Keratinocyte (primary cell): ENCODE results near the gene NXPH2. TPM values are rescaled to one million over a fixed set of nuclear protein-coding genes. Genes with fewer than 3 reads are reported as not detected.
A peak's percentile ranks its signal among the peaks of the same experiment; 100 is the strongest.

Experiments
- DNase-seq: peaks from one replicate; pipeline ENCODE4 v3.0.0-alpha.2; 2011; ENCODE audit warnings: low read depth, missing footprints, low spot score
- FAIRE-seq: peaks from 2 replicates; lab custom pipeline; 2011; peaks lifted over from hg19 to GRCh38; lab: Jason Lieb, UNC
- H2AFZ ChIP-seq: 2 replicates; pipeline ENCODE4 v1.6.0; 2012; ENCODE audit warnings: low read length, control low read depth, inconsistent platforms; ENCODE audit not compliant: control insufficient read depth
- H3K27ac ChIP-seq: 2 replicates; pipeline ENCODE4 v1.5.1; 2011; ENCODE audit warnings: low read length; ENCODE audit not compliant: control insufficient read depth, insufficient read depth
- H3K27me3 ChIP-seq: 3 replicates; pipeline ENCODE4 v1.6.0; 2011; ENCODE audit warnings: low read length; ENCODE audit not compliant: control insufficient read depth, insufficient read depth; ENCODE audit errors: extremely low read depth
- H3K36me3 ChIP-seq, 2 experiments: 2 replicates in 1 of 2; 3 replicates in 1 of 2; pipeline ENCODE4 v1.5.1; 2011; ENCODE audit warnings: low read length in 2 of 2, mild to moderate bottlenecking in 1 of 2; ENCODE audit not compliant: control insufficient read depth in 2 of 2, insufficient read depth in 2 of 2; ENCODE audit errors: extremely low read depth in 1 of 2
- H3K4me1 ChIP-seq: 3 replicates; pipeline ENCODE4 v1.5.1; 2011; ENCODE audit warnings: low read length; ENCODE audit not compliant: control insufficient read depth, insufficient read depth; ENCODE audit errors: extremely low read depth
- H3K4me2 ChIP-seq: 3 replicates; pipeline ENCODE4 v1.6.0; 2011; ENCODE audit warnings: low read depth, low read length; ENCODE audit not compliant: control insufficient read depth, insufficient read depth; ENCODE audit errors: extremely low read depth
- H3K4me3 ChIP-seq, 3 experiments: fragments of 200-600 bp in 1 of 3; sonication (generic) in 1 of 3; 2 replicates in 2 of 3; 3 replicates in 1 of 3; pipeline ENCODE4 v1.5.1; 2011 to 2016; ENCODE audit warnings: low read length in 3 of 3, mild to moderate bottlenecking in 3 of 3, control low read depth in 2 of 3, inconsistent platforms in 1 of 3, low read depth in 1 of 3, mixed read lengths in 1 of 3, mixed run types in 1 of 3, moderate library complexity in 1 of 3; ENCODE audit not compliant: control insufficient read depth in 2 of 3, insufficient read depth in 2 of 3; ENCODE audit errors: extremely low read depth in 1 of 3
- H3K79me2 ChIP-seq: 2 replicates; pipeline ENCODE4 v1.6.0; 2012; ENCODE audit warnings: low read length; ENCODE audit not compliant: control insufficient read depth, insufficient read depth
- H3K9ac ChIP-seq: 3 replicates; pipeline ENCODE4 v1.6.0; 2011; ENCODE audit warnings: low read length; ENCODE audit not compliant: control insufficient read depth, insufficient read depth; ENCODE audit errors: extremely low read depth
- H3K9me1 ChIP-seq: 3 replicates; pipeline ENCODE4 v1.6.0; 2011; ENCODE audit warnings: low read length; ENCODE audit not compliant: control insufficient read depth, insufficient read depth; ENCODE audit errors: extremely low read depth
- H3K9me3 ChIP-seq: 2 replicates; pipeline ENCODE4 v1.5.1; 2012; ENCODE audit warnings: low read depth, low read length; ENCODE audit not compliant: control insufficient read depth
- H4K20me1 ChIP-seq: 3 replicates; pipeline ENCODE4 v1.6.0; 2011; ENCODE audit warnings: low read length; ENCODE audit not compliant: control insufficient read depth, insufficient read depth; ENCODE audit errors: extremely low read depth
- EZH2 ChIP-seq: IDR thresholded peaks from one replicate; pipeline ENCODE4 v1.6.1; 2012; ENCODE audit warnings: inconsistent platforms, mild to moderate bottlenecking, low read length, moderate library complexity
- dilution Hi-C: fragments of 300-500 bp; cut with MboI; formaldehyde crosslinking; loops from one replicate; pipeline ENCODE4 v1.7.0; 2020; ENCODE audit warnings: low sequenced_read_pairs; ENCODE audit not compliant: extremely low pct_ligation_motif_present
- polyA plus RNA-seq, 5 experiments: library from polyadenylated mRNA; depleted of rRNA in 3 of 5; stranded (reverse) in 3 of 5; stranded (forward) in 1 of 5; unstranded in 1 of 5; fragments of >200 nt; gene quantifications; 1 replicate in 1 of 5; 2 replicates in 3 of 5; 3 replicates in 1 of 5; pipeline versions ENCODE4 v1.2.1 to v1.2.3, GENCODE V29; 2011 to 2012; ENCODE audit warnings: missing spikeins in 2 of 5, low read depth in 1 of 5, low replicate concordance in 1 of 5
- TF ChIP-seq, protein P1 (sequence below), 3 experiments: IDR thresholded peaks in 1 of 3; conservative IDR thresholded peaks in 1 of 3; optimal IDR thresholded peaks in 1 of 3; 2 replicates in 2 of 3; 3 replicates in 1 of 3; pipeline versions ENCODE3 to v1.5.1; 2011; ENCODE audit warnings: low read length in 3 of 3, mild to moderate bottlenecking in 3 of 3, moderate library complexity in 2 of 3, control low read depth in 1 of 3, inconsistent platforms in 1 of 3; ENCODE audit not compliant: insufficient read depth in 2 of 3; ENCODE audit errors: extremely low read depth in 1 of 3

NXPH2 gene
- polyA plus RNA-seq, 1 donor (not counting 4 experiments of a cell fraction or from before 2014, with no cell fraction given) = not detected

DNA sequence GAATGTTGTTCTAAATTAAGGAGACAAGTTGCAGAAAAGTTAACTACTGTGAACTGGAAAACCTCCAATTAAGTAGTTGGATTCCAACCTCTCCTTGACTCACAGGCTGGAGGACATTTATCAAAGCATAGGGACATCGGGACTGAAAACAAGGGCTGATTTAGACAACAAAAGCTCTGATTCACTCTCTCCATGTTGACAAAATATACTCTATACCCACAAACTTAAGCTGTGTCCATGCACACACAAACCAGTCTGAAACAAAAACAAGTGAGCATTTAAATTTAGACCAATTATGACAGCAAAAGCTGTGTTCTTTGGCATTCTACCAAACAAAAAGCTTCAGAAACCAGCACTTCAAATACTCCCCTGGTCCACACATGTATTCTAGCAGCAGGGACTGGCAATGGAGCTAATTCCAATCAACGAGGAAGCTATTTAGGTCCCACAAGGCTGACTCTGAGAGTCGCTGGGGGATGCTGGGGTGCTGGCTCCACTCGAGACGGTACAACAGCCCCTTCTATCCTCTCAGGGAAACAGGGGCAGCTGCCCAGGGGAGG is 71.4 kb downstream of the NXPH2 start:
- no peaks in the 10 kb centered on the region for H3K79me2 ChIP-seq
- dilution Hi-C loops = no loop called here
- TF ChIP-seq, protein P1, sequence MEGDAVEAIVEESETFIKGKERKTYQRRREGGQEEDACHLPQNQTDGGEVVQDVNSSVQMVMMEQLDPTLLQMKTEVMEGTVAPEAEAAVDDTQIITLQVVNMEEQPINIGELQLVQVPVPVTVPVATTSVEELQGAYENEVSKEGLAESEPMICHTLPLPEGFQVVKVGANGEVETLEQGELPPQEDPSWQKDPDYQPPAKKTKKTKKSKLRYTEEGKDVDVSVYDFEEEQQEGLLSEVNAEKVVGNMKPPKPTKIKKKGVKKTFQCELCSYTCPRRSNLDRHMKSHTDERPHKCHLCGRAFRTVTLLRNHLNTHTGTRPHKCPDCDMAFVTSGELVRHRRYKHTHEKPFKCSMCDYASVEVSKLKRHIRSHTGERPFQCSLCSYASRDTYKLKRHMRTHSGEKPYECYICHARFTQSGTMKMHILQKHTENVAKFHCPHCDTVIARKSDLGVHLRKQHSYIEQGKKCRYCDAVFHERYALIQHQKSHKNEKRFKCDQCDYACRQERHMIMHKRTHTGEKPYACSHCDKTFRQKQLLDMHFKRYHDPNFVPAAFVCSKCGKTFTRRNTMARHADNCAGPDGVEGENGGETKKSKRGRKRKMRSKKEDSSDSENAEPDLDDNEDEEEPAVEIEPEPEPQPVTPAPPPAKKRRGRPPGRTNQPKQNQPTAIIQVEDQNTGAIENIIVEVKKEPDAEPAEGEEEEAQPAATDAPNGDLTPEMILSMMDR (optimal IDR thresholded peaks at IDR 0.05 in 1 of 3, IDR thresholded peaks at IDR 0.05 in 1 of 3, conservative IDR thresholded peaks at IDR 0.05 in 1 of 3; ENCODE audit: extremely low read depth in 1 of 3, insufficient read depth in 2 of 3, low read length in 3 of 3) = no peak
- TF ChIP-seq EZH2 = no peak
- no peaks in the 10 kb centered on the region for H3K4me1 ChIP-seq
- H2AFZ ChIP-seq = peak overlapping the region; percentile 5
- H3K27me3 ChIP-seq = no peaks in the 10 kb centered on the region
- DNase-seq (no peak), FAIRE-seq (no peak)
- no peak overlapping the region for H3K27ac ChIP-seq
- H3K4me3 ChIP-seq = no peak overlapping the region
- H4K20me1 ChIP-seq = no peaks in the 10 kb centered on the region
- H3K9me1 ChIP-seq = no peaks in the 10 kb centered on the region
- H3K36me3 ChIP-seq = no peaks in the 10 kb centered on the region
- H3K9me3 ChIP-seq = no peaks in the 10 kb centered on the region
- no peak overlapping the region for H3K4me2 ChIP-seq
- no peak overlapping the region for H3K9ac ChIP-seq

DNA sequence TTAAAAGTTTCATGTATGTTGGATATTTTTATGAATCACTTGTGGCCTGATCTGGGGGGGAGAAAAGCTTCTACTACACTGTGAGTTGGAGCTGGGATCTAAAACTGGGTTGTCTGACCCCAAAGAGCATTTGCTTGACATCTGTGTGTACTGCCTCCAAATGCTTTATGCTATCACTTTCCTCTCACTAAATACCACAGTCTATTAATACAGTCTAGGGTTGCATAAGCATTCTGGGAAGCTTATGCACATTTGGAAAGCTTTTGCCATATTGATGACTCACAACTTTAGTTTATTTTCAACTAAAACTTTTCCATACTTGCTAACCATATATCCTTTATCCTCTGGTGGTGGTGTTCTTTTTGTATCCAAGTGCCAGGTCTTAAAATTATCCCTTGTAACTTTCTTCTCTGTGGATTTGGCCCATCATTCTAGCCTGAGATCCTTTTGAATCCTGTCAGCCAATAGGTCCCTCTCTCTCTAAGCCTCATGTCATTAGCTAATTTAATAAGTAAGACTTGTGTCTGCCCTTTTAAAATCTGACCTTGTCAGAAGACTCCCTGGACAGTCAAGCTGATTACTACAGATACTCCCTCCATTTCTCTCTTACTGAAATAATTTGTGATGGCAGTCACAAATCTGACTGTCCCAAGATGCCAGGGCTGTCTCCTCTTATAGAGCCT is 72.7 kb downstream of the NXPH2 start:
- Histone ChIP-seq H3K79me2 (no peaks in the 10 kb centered on the region), H3K27me3 (no peaks in the 10 kb centered on the region), H3K9me1 (no peaks in the 10 kb centered on the region), H3K4me2 (no peak overlapping the region), H3K9ac (no peak overlapping the region), H3K9me3 (no peaks in the 10 kb centered on the region), H3K4me3 (no peak overlapping the region), H3K27ac (no peak overlapping the region), H3K4me1 (no peaks in the 10 kb centered on the region), H3K36me3 (no peaks in the 10 kb centered on the region), H4K20me1 (no peaks in the 10 kb centered on the region), H2AFZ (no peak overlapping the region)
- TF ChIP-seq EZH2 = no peak
- TF ChIP-seq, protein P1 (optimal IDR thresholded peaks at IDR 0.05 in 1 of 3, IDR thresholded peaks at IDR 0.05 in 1 of 3, conservative IDR thresholded peaks at IDR 0.05 in 1 of 3; ENCODE audit: extremely low read depth in 1 of 3, insufficient read depth in 2 of 3, low read length in 3 of 3) = no peak
- DNase-seq (no peak), FAIRE-seq (peak; percentile 20)
- dilution Hi-C loops = no loop called here
